Uterus (tissue), 4 donors: Measurements from ENCODE around the gene KCNQ2. TPM values are rescaled to one million over a fixed set of nuclear protein-coding genes. Genes with fewer than 3 reads are reported as not detected.

Source experiments
- DNase-seq, 2 donors: peaks; one replicate each; pipeline ENCODE4 v3.0.0-alpha.2; 2019 to 2020
- H3K27ac ChIP-seq, 2 donors: fragments of 200-600 bp; sonication (generic); 1 replicate in 1 of 2; 2 replicates in 1 of 2; pipeline ENCODE4 v1.5.1; 2016 to 2018
- H3K27me3 ChIP-seq, 2 donors: fragments of 200-600 bp; sonication (generic); one replicate each; pipeline ENCODE4 v1.5.1; 2018 to 2019; ENCODE audit warnings: control low read depth in 1 of 2
- H3K36me3 ChIP-seq, 2 donors: fragments of 200-600 bp; sonication (generic); one replicate each; pipeline ENCODE4 v1.5.1; 2019; ENCODE audit warnings: control low read depth in 1 of 2
- H3K4me1 ChIP-seq, 2 donors: fragments of 200-600 bp; sonication (generic); one replicate each; pipeline ENCODE4 v1.5.1; 2018 to 2019; ENCODE audit warnings: control low read depth in 1 of 2
- H3K4me3 ChIP-seq, 2 donors: fragments of 200-600 bp; sonication (generic); 1 replicate in 1 of 2; 2 replicates in 1 of 2; pipeline ENCODE4 v1.5.1; 2018 to 2019; ENCODE audit warnings: mild to moderate bottlenecking in 1 of 2
- H3K9me3 ChIP-seq, 2 donors: fragments of 200-600 bp; sonication (generic); one replicate each; pipeline ENCODE4 v1.5.1; 2019; ENCODE audit warnings: control low read depth in 1 of 2
- POLR2A ChIP-seq, 2 donors: fragments of 450-650 bp; IDR thresholded peaks; one replicate each; pipeline ENCODE4 v1.6.1; 2016; ENCODE audit warnings: antibody characterized with exemption in 2 of 2, mild to moderate bottlenecking in 1 of 2, moderate library complexity in 1 of 2
- intact Hi-C: fragments of 100-400 bp; cut with DNase I; formaldehyde crosslinking; loops from one replicate; pipeline ENCODE4 v1.15.1; 2023; ENCODE audit warnings: low total_unique reads
- total RNA-seq, 4 donors: library from RNA; depleted of rRNA in 3 of 4; stranded (reverse); fragments of >200 nt in 3 of 4; gene quantifications; one replicate each; pipeline versions ENCODE4 v1.1.0 to v1.2.4, GENCODE V29; 2014 to 2023
- TF ChIP-seq, protein P1 (sequence below), 4 experiments: fragments of 200-600 bp in 2 of 4; fragments of 450-650 bp in 2 of 4; sonication (generic) in 2 of 4; IDR thresholded peaks; one replicate each; pipeline ENCODE4 v1.5.1; 2016 to 2019; ENCODE audit warnings: antibody characterized with exemption in 4 of 4, mild to moderate bottlenecking in 2 of 4, moderate library complexity in 1 of 4
- donor health status: DM: yes; HTN: yes; CAD: no.

The KCNQ2 gene
- total RNA-seq, 4 donors from 2014 or later = 1.2 to 4.9 TPM; not detected in 2

DNA sequence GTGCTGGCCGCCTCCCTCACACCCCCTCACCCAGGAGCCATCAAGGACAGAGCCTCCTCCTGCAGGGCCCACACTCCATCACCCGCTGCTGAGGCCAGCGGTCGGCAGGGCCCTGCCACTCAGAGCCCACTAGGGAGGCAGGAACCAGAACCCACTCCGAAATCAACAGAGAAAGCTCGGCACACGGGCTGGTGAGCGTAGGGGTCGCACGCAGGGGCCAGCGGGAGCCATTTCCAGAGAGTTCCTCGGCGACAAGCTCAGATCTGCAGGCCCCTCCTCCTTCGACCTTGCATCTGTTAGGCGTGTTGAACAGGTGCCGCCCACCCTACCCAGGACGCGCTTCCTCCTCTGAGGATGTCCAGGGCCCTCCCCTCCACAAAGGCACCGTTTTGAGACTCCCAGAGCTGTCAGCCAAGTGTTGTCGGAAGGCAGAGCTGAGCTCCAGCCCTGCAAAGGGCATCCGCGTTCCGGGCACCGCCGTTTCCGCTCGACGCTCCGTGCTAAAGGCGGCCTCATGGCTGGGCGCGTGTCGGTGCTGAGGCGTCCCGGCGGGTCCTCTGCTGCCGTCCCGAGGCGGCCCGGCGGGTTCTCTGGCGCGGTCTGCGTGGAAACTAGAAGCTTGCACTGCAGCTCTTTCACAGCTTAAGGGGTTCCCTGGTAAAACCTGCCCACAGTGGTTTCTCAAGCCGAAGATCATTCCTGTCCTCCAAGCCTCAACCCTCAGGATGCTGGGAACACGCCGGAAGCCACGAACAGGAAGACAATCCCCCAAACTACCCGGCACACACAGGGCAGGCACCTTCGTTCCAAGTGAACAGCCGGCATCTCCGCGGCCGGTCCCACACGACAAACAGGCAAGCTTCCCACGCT, 6.8 kb downstream of the KCNQ2 start:
- Histone ChIP-seq H3K27ac (no peak overlapping the region), H3K9me3 (no peaks in the 10 kb centered on the region), H3K36me3 (no peaks in the 10 kb centered on the region), H3K27me3 (no peaks in the 10 kb centered on the region), H3K4me3 (no peak overlapping the region), H3K4me1 (no peaks in the 10 kb centered on the region)
- intact Hi-C loops = no loop called here
- no peak for DNase-seq
- no peak for TF ChIP-seq POLR2A (IDR thresholded peaks at IDR 0.05)
- TF ChIP-seq, protein P1, sequence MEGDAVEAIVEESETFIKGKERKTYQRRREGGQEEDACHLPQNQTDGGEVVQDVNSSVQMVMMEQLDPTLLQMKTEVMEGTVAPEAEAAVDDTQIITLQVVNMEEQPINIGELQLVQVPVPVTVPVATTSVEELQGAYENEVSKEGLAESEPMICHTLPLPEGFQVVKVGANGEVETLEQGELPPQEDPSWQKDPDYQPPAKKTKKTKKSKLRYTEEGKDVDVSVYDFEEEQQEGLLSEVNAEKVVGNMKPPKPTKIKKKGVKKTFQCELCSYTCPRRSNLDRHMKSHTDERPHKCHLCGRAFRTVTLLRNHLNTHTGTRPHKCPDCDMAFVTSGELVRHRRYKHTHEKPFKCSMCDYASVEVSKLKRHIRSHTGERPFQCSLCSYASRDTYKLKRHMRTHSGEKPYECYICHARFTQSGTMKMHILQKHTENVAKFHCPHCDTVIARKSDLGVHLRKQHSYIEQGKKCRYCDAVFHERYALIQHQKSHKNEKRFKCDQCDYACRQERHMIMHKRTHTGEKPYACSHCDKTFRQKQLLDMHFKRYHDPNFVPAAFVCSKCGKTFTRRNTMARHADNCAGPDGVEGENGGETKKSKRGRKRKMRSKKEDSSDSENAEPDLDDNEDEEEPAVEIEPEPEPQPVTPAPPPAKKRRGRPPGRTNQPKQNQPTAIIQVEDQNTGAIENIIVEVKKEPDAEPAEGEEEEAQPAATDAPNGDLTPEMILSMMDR (IDR thresholded peaks at IDR 0.05) = no peak

DNA sequence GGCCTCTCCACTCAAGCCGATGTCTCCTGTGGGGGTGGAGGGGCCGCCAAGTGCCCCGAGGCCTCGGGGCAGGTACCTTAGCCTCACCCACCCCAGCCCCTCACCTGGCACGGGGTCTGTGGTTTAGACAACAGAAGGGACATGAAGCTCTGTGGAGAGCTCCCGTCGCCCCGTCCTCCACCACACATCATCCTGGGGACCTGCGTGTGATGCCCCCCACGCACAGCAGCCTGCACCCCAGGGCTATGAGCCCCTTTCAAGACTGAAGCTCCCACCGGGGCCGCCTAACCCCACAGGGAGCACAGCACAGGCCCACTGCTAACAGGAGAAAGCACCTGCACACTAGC, 8.2 kb downstream of the KCNQ2 start:
- DNase-seq = no peak
- no peaks in the 10 kb centered on the region for H3K9me3 ChIP-seq
- no peak overlapping the region for H3K4me3 ChIP-seq
- H3K27me3 ChIP-seq = no peaks in the 10 kb centered on the region
- no peak overlapping the region for H3K27ac ChIP-seq
- H3K4me1 ChIP-seq = no peaks in the 10 kb centered on the region
- intact Hi-C loops = no loop called here
- no peaks in the 10 kb centered on the region for H3K36me3 ChIP-seq
- TF ChIP-seq POLR2A (IDR thresholded peaks at IDR 0.05) = no peak
- TF ChIP-seq, protein P1 (IDR thresholded peaks at IDR 0.05) = no peak

DNA sequence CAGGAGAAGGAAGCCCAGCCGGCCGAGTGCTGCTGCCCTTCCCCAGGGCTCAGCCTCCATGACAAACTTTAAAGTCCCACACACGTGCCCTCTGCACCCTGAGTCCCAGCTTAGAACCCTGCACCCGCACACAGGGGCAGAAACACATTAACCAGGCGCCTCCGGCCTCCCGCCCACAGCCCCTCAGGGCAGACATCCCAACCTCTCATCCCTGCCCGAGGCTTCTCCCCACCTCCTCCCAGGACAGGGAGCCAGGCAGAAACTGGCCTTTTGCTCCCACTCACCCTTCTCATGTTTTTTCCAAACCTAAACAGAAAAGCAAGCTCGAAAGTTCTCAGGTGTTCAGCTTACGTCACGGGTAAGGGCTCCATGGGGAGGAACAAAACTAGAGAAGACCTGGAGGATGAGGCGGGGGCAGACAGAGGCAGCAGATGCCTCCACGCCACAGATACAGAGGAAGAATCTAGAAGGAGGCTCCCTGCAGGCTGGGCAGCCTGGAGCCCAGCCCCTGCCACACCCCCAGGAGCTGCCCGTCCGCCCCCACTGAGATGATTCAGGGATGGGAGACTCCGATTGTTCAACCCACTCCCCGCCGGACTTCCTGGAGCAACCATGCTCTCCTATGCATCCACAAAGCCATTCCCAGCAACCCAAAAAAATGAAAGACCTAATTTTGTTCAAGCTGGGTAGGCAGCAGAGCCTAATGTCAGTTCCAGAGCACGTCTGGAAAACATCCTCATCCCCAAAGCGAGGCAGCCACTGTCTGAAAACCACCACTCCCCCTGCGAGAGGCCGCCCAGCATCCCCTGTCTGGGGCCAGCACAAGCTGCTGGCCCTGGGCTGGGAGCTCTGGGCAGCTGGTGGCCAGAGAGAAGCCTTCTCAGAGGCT, 8.8 kb downstream of the KCNQ2 start:
- H3K27me3 ChIP-seq = no peaks in the 10 kb centered on the region
- TF ChIP-seq, protein P1 (IDR thresholded peaks at IDR 0.05) = no peak
- TF ChIP-seq POLR2A (IDR thresholded peaks at IDR 0.05) = no peak
- intact Hi-C loops = no loop called here
- H3K4me3 ChIP-seq = no peak overlapping the region
- no peaks in the 10 kb centered on the region for H3K9me3 ChIP-seq
- no peaks in the 10 kb centered on the region for H3K36me3 ChIP-seq
- H3K27ac ChIP-seq = no peak overlapping the region
- DNase-seq = no peak
- no peaks in the 10 kb centered on the region for H3K4me1 ChIP-seq

DNA sequence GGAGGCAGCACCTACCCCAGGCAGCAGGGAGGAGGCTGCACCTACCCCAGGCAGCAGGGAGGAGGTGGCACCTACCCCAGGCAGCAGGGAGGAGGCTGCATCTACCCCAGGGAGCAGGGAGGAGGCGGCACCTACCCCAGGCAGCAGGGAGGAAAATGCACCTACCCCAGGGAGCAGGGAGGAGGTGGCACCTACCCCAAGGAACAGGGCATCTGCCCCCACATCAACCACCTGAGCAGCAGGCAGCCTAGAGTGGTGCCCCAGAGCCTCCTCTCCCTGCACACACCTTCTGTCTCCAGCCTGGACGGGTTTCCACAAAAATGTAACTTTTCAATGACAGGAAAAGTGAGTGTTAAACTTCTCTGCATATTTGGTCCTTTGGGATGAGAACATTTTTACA, 10.2 kb downstream of the KCNQ2 start:
- intact Hi-C loops = no loop called here
- DNase-seq = no peak
- TF ChIP-seq POLR2A (IDR thresholded peaks at IDR 0.05) = no peak
- TF ChIP-seq, protein P1 (IDR thresholded peaks at IDR 0.05) = no peak
- H3K9me3 ChIP-seq = no peaks in the 10 kb centered on the region
- no peak overlapping the region for H3K27ac ChIP-seq
- no peaks in the 10 kb centered on the region for H3K27me3 ChIP-seq
- H3K36me3 ChIP-seq = no peaks in the 10 kb centered on the region
- H3K4me3 ChIP-seq = no peak overlapping the region
- H3K4me1 ChIP-seq = no peaks in the 10 kb centered on the region
